ENCODE results near the gene POLR1G. TPM values are rescaled to one million over a fixed set of nuclear protein-coding genes. Genes with fewer than 3 reads are reported as not detected.

Gene POLR1G
- total and polyA plus RNA-seq, 9 of the 15 experiments (the other 6 are each of a cell fraction or from before 2014, with no cell fraction given), result 3.0 to 50.1 (median 27.4) TPM

GRCh38 chr19:45439569-45440258 lies 33.3 kb downstream of the POLR1G start (continued):
- TF ChIP-seq ATF3 (IDR thresholded peaks at IDR 0.05) (peak; percentile 57; the same call in 1 of the 2 replicates), ATF3 (CRISPR knock-in tag; conservative IDR thresholded peaks at IDR 0.05) (0 out of 2 replicates have a peak, but pooled peaks have one; percentile 41), ELF4 (CRISPR knock-in tag; IDR thresholded peaks at IDR 0.05) (no peak), JUN (IDR thresholded peaks at IDR 0.05; ENCODE audit: borderline replicate concordance, low read depth, low read length) (peak; percentile 61; the same call in 1 of the 2 replicates), JUN (CRISPR knock-in tag; IDR thresholded peaks at IDR 0.05; ENCODE audit: borderline replicate concordance) (no peak), POLR2H (tag; IDR thresholded peaks at IDR 0.05; ENCODE audit: low read depth) (peak; percentile 72), VEZF1 (CRISPR knock-in tag; IDR thresholded peaks at IDR 0.05) (peak; percentile 100), DPF2 (IDR thresholded peaks at IDR 0.05) (peak; percentile 63), PHTF2 (CRISPR knock-in tag; IDR thresholded peaks at IDR 0.05) (no peak), REST (IDR thresholded peaks at IDR 0.05; ENCODE audit: borderline replicate concordance) (peak; percentile 94), REST (CRISPR knock-in tag; IDR thresholded peaks at IDR 0.05; ENCODE audit: low read depth) (peak; percentile 85), ILF3 (IDR thresholded peaks at IDR 0.05; ENCODE audit: borderline replicate concordance) (peak; percentile 91; the same call in 1 of the 2 replicates), ZFP91 (CRISPR knock-in tag; IDR thresholded peaks at IDR 0.05) (no peak), ZNF75A (CRISPR knock-in tag; IDR thresholded peaks at IDR 0.05) (0 out of 2 replicates have a peak, but pooled peaks have one; percentile 52), WHSC1 (IDR thresholded peaks at IDR 0.05; ENCODE audit: low read length) (no peak), EP300 (IDR thresholded peaks at IDR 0.05; ENCODE audit: low read length) (peak; percentile 81), FOSL1 (tag; conservative IDR thresholded peaks at IDR 0.05) (peak; percentile 94)

Measured in K562 (cell line).